GM13976 (cell line): Measurements from ENCODE around the gene GFOD2.
A peak's percentile ranks its signal among the peaks of the same experiment; 100 is the strongest.

Experiments
- DNase-seq: peaks from one replicate; pipeline ENCODE4 v3.0.0; 2012; ENCODE audit warnings: low spot score
- in situ Hi-C: fragments of 300-500 bp; cut with MboI; formaldehyde crosslinking; loops from one replicate; pipeline ENCODE4 v1.12.0; 2022; ENCODE audit warnings: low sequenced_read_pairs, mixed read lengths, inconsistent platforms; ENCODE audit not compliant: unreplicated experiment
- TF ChIP-seq, protein P1 (sequence below): IDR thresholded peaks from 2 replicates; pipeline ENCODE4 v1.5.1; 2012; ENCODE audit warnings: borderline replicate concordance, mild to moderate bottlenecking; ENCODE audit not compliant: insufficient read depth; ENCODE audit errors: extremely low read depth, missing control alignments, control extremely low read depth

Gene GFOD2

DNA sequence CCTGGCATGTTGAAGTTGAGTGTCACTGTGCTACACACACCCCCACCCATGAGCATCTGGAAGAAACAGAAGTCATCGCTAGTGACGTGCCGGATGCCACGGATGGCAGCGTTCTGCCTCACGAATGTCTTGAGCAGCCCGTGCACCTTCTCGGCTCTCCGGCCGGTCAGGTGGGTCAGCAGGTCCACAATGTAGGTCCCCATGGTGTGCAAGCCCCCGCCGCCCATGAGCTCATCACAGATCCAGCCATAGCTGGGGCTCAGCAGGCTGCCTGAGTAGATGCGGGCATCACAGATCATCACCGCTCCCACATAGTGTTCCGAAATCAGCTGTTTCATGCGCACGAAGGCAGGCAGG, 43.6 kb downstream of the GFOD2 start:
- peak; percentile 13 for DNase-seq
- in situ Hi-C loops = loop anchor here (10.0 to 25.0 kb wide), 2 partner anchors 249 to 362 kb away; no protein-coding TSS in a partner anchor
- TF ChIP-seq, protein P1, sequence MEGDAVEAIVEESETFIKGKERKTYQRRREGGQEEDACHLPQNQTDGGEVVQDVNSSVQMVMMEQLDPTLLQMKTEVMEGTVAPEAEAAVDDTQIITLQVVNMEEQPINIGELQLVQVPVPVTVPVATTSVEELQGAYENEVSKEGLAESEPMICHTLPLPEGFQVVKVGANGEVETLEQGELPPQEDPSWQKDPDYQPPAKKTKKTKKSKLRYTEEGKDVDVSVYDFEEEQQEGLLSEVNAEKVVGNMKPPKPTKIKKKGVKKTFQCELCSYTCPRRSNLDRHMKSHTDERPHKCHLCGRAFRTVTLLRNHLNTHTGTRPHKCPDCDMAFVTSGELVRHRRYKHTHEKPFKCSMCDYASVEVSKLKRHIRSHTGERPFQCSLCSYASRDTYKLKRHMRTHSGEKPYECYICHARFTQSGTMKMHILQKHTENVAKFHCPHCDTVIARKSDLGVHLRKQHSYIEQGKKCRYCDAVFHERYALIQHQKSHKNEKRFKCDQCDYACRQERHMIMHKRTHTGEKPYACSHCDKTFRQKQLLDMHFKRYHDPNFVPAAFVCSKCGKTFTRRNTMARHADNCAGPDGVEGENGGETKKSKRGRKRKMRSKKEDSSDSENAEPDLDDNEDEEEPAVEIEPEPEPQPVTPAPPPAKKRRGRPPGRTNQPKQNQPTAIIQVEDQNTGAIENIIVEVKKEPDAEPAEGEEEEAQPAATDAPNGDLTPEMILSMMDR = no peak

DNA sequence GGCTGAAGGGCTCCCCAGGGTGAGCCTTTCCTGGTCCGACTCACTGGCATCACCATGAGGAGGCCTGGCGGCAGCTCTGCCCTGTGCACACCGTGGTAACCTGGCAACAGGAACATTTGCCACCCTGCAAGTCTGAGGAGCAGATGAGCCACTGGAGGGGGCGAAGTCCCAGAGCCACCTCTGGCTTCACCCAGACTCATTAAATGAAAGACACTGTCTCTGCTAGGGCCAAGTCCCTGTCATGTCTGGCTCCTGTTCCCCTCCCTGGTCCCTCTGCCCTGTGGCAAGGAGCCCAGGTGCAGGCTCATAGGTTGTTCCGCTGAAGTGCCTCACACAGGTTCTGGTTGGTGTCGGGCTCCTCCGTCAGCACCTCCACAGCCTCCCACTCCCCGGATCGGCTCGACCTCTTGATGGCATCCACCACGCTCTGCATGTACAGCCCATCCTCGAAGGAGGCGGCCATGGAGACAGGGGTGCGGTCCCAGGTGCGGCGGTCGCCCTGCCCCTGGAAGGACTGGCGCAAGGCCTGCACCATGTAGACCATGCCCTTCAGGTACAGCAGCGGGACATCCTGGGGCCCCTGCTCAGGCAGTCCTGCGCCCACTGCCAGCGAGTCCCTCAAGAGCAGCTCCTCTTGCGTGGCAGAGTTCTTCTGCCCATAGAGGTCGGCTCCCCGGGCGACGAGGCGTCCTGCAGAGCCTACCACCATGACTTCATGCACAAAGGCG, 44.1 kb downstream of the GFOD2 start:
- in situ Hi-C loops = loop anchor here (10.0 to 25.0 kb wide), 2 partner anchors 250 to 362 kb away; no protein-coding TSS in a partner anchor
- TF ChIP-seq, protein P1 = no peak
- peak; percentile 22 for DNase-seq

DNA sequence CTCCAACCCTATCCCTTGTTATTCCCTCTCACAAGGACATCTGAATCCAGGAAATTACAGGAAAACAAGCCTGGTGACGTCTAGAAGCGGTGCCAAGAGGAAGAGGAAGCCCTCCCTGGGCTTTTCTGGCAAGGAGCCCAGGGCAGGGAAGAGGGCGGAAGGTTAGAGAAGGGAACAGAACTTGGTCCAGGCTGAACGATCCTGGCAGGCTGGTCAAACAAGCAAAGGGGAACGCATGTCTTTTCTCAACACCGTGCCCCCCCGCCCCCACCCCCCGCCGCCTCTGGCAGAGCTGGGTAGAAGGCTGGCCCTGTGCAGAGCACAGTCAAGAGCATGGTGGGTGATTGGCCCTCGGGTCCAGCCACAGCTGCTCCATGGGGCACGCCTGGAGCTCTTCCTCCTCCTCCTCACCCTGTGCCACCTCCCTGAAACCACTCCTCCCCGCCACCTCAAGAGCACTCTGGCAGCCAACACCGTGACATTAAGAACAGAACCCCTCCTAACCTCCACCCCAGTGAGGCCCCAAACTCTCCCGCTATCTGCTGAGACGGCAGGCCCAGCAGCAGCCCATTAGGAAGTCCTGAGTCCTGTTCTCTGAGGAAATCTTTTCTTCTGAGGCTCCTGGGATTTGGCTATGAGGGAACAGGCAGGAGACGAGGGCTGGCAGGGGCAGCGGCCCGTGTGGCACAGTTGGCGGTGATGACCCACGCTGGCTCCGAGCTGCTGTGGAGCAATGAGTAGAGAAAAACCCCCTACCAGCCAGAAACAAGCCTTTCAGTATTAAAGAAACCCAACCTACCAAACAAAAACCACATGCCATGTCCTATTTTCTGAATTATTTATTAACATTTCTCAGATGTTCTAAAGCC, 45.2 kb downstream of the GFOD2 start:
- peak; percentile 17 for DNase-seq
- in situ Hi-C loops = loop anchor here (10.0 kb wide), 1 partner anchor 251 kb away; no protein-coding TSS in a partner anchor
- TF ChIP-seq, protein P1 = no peak

DNA sequence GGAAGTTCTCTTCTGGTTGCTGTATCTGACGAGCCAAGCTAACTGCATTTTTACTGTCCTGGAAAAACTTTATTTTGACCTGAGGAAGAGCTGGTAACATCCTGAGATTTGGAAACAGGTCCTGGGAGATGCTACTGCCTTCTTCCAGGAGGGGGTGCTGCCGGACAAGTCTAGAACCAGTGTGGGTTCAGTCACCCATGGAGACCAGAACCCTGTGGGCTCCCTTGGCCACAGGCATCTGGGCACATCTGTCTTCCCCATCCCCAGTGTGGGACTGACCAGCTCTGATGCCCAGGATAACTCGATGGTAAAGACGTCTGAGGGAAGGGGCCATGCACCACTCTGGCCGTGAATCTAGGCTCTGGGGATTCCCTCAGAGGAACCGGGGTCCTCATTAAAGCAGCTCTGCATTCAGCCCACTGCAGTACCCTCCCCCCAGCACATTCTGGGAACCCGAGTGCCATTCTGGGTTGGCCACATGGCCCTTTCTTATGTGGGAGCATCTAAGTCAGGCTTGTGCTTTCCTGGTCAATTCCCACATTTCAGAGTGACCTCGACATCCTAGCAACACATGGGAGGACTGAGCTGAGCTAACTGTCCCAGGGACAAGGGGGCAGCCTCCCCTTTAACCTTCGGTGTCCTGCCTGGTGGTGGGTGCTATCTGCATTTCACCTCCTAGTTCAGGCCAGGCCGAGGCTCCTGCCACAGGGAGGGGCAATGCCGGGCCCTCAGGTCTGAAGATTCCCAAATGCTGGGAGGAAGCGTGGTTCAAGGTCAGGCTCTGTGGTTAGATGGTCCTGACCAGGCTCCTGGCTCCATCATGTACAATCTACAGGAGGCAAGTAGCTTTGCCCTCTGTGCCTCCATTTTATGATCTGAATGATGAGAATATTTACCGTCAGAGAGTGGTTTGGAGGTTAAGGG, 46.1 kb downstream of the GFOD2 start:
- peak; percentile 88 for DNase-seq
- in situ Hi-C loops = loop anchor here (10.0 kb wide), 1 partner anchor 252 kb away; no protein-coding TSS in a partner anchor
- TF ChIP-seq, protein P1 = peak; percentile 86

DNA sequence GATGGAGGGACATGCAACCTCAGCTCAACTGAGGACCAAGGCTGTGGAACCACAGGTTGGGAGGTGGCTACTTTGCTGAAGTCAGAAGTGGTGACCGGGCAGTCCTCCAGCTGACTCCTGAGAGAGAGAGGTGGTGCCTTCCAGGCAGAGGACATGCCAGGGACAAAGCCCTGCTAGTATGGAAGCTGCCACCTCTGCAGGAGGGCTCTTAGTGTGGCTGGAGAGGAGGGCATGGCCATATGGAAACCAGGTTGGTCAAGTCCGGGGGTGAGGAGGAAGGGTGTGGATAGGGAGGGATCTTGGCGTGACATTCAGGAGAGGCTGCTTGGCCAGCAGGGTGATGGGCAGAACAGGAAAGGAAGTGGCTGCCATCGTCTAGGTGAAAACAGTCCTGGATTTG, 46.8 kb downstream of the GFOD2 start:
- in situ Hi-C loops = loop anchor here (10.0 kb wide), 1 partner anchor 252 kb away; no protein-coding TSS in a partner anchor
- no peak for DNase-seq
- TF ChIP-seq, protein P1 = no peak

DNA sequence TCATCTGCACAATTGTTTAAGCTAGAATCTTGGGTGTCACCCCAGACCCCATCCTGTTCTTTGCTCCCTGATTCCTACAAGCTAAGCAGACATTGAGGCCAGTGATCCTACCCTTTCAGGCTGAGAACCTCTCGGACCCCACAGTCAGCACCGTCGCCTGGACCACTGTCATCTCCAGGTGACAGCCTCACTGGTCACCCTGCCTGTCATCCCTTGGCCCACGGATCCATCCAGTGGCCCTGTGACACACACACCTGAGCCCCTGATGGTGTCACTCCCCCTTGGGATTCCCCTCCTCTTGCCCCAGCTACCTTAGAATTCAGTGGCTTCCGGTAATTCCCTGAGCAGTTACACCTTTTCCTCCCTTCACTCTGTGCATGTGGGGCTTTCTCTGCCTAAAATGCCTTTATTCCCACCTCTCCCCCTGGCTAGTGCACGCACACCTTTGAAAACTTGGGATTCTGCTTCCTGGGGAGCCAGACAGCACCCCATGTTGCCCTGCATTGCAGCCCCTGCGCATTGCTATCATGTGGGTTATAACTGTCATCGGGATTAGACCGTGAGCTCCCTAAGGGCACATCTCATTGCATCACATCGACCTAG, 49.5 kb downstream of the GFOD2 start:
- no peak for DNase-seq
- in situ Hi-C loops = loop anchor here (10.0 kb wide), 1 partner anchor 255 kb away; no protein-coding TSS in a partner anchor
- TF ChIP-seq, protein P1 = no peak
